Mesendoderm (in vitro differentiated cells): Measurements from ENCODE around the gene S100A10.

Experiments
- DNase-seq: peaks from one replicate; pipeline ENCODE4 v3.0.0; 2013
- H2AK5ac ChIP-seq: 2 replicates; pipeline ENCODE4 v1.6.1; 2013; ENCODE audit warnings: low read length, inconsistent platforms
- H2BK120ac ChIP-seq: 2 replicates; pipeline ENCODE4 v1.6.1; 2013; ENCODE audit warnings: low read depth, mild to moderate bottlenecking, low read length, moderate library complexity, mixed read lengths
- H2BK15ac ChIP-seq: replicated peaks from 2 replicates; pipeline ENCODE4 v1.6.1; 2013; ENCODE audit warnings: low read depth, mild to moderate bottlenecking, moderate library complexity
- H2BK5ac ChIP-seq: 2 replicates; pipeline ENCODE4 v1.6.1; 2013; ENCODE audit warnings: low read length, inconsistent platforms
- H3K18ac ChIP-seq: 2 replicates; pipeline ENCODE4 v1.6.1; 2013; ENCODE audit warnings: mild to moderate bottlenecking, low read length, mixed read lengths
- H3K23ac ChIP-seq: one replicate; pipeline ENCODE4 v1.6.1; 2013; ENCODE audit warnings: low read length
- H3K27ac ChIP-seq: 2 replicates; pipeline ENCODE4 v1.5.1; 2013; ENCODE audit warnings: low read depth, mild to moderate bottlenecking, inconsistent platforms, low read length, moderate library complexity
- H3K27me3 ChIP-seq: 2 replicates; pipeline ENCODE4 v1.6.1; 2013; ENCODE audit warnings: low read length, control low read depth, mild to moderate bottlenecking, inconsistent platforms; ENCODE audit not compliant: insufficient read depth, poor library complexity
- H3K36me3 ChIP-seq: 2 replicates; pipeline ENCODE4 v1.6.1; 2013; ENCODE audit warnings: low read length, inconsistent platforms; ENCODE audit not compliant: control insufficient read depth, insufficient read depth
- H3K4ac ChIP-seq: one replicate; pipeline ENCODE4 v1.6.1; 2013; ENCODE audit warnings: low read depth, mild to moderate bottlenecking, low read length, moderate library complexity
- H3K4me1 ChIP-seq: 2 replicates; pipeline ENCODE4 v1.6.1; 2013; ENCODE audit warnings: low read depth, low read length, inconsistent platforms; ENCODE audit not compliant: control insufficient read depth
- H3K4me2 ChIP-seq: 2 replicates; pipeline ENCODE4 v1.6.1; 2013; ENCODE audit warnings: low read length
- H3K4me3 ChIP-seq: 2 replicates; pipeline ENCODE4 v1.5.1; 2013; ENCODE audit warnings: mild to moderate bottlenecking, low read length
- H3K56ac ChIP-seq: one replicate; pipeline ENCODE4 v1.6.1; 2013; ENCODE audit warnings: low read length
- H3K79me1 ChIP-seq: 2 replicates; pipeline ENCODE4 v1.6.1; 2013; ENCODE audit warnings: low read length, inconsistent platforms
- H3K79me2 ChIP-seq: 2 replicates; pipeline ENCODE4 v1.6.1; 2013; ENCODE audit warnings: mild to moderate bottlenecking, low read length; ENCODE audit not compliant: control insufficient read depth, insufficient read depth
- H3K9ac ChIP-seq: 2 replicates; pipeline ENCODE4 v1.6.1; 2013; ENCODE audit warnings: low read length, inconsistent platforms
- H4K5ac ChIP-seq: one replicate; pipeline ENCODE4 v1.6.1; 2013; ENCODE audit warnings: low read length
- H4K8ac ChIP-seq: one replicate; pipeline ENCODE4 v1.6.1; 2013; ENCODE audit warnings: low read depth, mild to moderate bottlenecking, control low read depth, low read length, moderate library complexity
- WGBS: extraction: QIAGEN DNeasy Blood & Tissue Kit; methylation state at CpG from one replicate; pipeline ENCODE4 v1.1.7; 2013; ENCODE audit warnings: low lambda C conversion rate, missing lambda C conversion rate; ENCODE audit not compliant: insufficient coverage; ENCODE audit errors: extremely low coverage; 5-methylcytosine and 5-hydroxymethylcytosine counted together

The S100A10 gene

DNA sequence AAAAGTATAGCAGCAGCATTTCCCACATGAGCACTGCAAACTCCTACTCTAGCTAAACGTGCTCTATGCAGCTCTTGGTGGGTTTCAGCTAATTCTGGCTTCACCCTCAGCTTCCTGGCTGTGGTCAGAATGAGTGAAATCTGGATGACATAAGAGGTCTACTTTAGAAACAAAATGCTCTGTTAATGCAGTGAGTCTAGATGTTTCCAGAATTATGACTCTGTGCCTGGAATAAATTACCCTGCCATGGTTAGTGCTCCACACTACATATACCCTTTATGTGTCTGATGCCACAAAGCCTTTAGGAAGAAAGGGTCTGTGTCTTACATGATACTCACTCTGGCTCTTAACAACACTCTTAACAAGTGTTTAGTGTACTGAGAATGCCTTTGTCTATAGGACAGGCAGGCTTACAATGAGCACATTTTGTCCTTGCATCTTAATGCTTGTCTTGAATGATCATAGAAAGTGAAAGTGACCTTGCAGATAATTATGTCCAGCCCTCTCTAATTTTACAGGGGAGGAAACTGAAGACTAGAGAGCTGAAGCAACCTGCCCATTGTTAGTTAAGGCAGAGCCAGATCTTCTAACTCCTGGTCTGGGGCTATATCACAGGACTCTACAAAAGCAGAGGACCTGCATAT, 9.2 kb downstream of the S100A10 start:
- Histone ChIP-seq H3K27ac (no peak overlapping the region), H2BK120ac (no peak overlapping the region), H3K23ac (no peak overlapping the region), H2BK5ac (no peak overlapping the region), H3K4me1 (peaks cover 16% of the 10 kb centered on the region), H3K56ac (no peak overlapping the region), H4K5ac (no peak overlapping the region), H3K4ac (no peak overlapping the region), H3K79me1 (no peaks in the 10 kb centered on the region), H3K18ac (no peak overlapping the region), H3K27me3 (no peaks in the 10 kb centered on the region), H3K79me2 (peaks cover 3% of the 10 kb centered on the region), H3K4me3 (no peak overlapping the region), H3K36me3 (peaks cover 5% of the 10 kb centered on the region), H2AK5ac (no peak overlapping the region), H3K4me2 (no peak overlapping the region), H2BK15ac (no peak overlapping the region), H4K8ac (no peak overlapping the region), H3K9ac (no peak overlapping the region)
- DNase-seq, result no peak
- WGBS, result no CpG with 5 or more reads among the region's 1 CpG

DNA sequence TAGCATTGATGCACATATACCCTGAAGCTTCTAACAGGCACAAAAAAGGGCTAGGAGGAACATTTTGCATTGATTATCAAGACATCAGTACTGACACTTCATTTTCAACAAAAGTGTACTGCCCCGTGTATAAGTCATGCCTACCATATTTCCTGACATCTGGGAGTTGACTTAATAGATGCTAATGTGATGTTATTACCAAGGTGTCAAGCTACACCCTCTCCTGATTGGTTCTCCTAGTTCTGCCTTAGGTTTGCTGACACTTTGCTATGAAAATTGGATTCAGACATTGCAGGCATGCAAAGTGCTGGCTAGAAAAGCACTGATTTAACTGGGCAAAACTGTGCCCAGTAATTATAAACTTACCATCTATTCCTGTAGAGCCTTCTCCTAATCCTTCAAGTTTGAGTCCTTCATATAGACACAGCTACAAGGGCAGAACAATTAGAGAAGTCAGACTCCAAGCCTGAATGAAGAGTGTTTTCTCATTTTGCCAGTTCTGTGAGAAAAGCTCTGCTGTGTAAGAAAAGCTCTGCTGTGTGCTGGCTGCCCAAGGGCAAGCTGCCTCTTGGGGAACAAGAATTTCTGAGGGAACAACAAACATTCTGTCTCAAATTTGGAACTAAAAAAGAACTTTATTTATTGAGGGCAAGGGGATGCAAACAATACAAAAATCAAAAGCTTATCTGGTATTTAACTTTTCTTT, 11.2 kb downstream of the S100A10 start:
- Histone ChIP-seq H4K8ac (no peak overlapping the region), H3K9ac (no peak overlapping the region), H3K27ac (no peak overlapping the region), H3K23ac (no peak overlapping the region), H2AK5ac (no peak overlapping the region), H3K79me2 (no peaks in the 10 kb centered on the region), H3K79me1 (no peaks in the 10 kb centered on the region), H2BK5ac (no peak overlapping the region), H3K4me3 (no peak overlapping the region), H3K18ac (no peak overlapping the region), H3K4ac (no peak overlapping the region), H3K56ac (no peak overlapping the region), H3K4me2 (no peak overlapping the region), H4K5ac (no peak overlapping the region), H3K4me1 (peaks cover 9% of the 10 kb centered on the region), H2BK15ac (no peak overlapping the region), H3K27me3 (no peaks in the 10 kb centered on the region), H3K36me3 (peaks cover 5% of the 10 kb centered on the region), H2BK120ac (no peak overlapping the region)
- WGBS, result no CpG with 5 or more reads among the region's 1 CpG
- no peak for DNase-seq

DNA sequence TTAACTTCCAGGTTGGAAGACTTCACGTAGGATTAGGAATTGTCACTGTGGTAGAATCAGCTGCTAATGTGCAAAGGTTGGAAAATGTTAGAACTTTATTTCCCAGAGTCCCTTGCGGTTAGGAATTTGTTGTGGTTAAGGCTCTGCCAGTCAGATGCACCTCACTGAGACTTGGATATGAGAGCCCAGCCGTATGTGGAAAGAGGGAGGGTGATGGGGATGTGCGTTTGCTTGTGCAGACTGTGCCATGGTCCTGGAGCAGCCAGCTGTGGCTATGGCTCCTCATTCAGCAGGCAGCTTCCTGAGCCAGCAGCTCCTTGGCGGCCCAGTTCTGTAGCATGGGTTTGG, 12.5 kb downstream of the S100A10 start:
- Histone ChIP-seq H3K4me2 (no peak overlapping the region), H3K4me1 (peaks cover 9% of the 10 kb centered on the region), H2AK5ac (no peak overlapping the region), H2BK120ac (no peak overlapping the region), H3K79me1 (no peaks in the 10 kb centered on the region), H4K5ac (no peak overlapping the region), H3K27ac (no peak overlapping the region), H2BK15ac (no peak overlapping the region), H3K9ac (no peak overlapping the region), H3K4me3 (no peak overlapping the region), H3K4ac (no peak overlapping the region), H3K79me2 (no peaks in the 10 kb centered on the region), H3K56ac (no peak overlapping the region), H3K23ac (no peak overlapping the region), H4K8ac (no peak overlapping the region), H3K36me3 (peaks cover 5% of the 10 kb centered on the region), H2BK5ac (no peak overlapping the region), H3K18ac (no peak overlapping the region), H3K27me3 (no peaks in the 10 kb centered on the region)
- WGBS, result no CpG with 5 or more reads among the region's 5 CpGs
- no peak for DNase-seq

- peaks cover 3% of the 10 kb centered on the region for H3K36me3 ChIP-seq
- H3K27ac ChIP-seq, result no peak overlapping the region
- no CpG with 5 or more reads among the region's 5 CpGs for WGBS
Observed at GRCh38 chr1:151980287-151981177, 13.1 kb downstream of the S100A10 start.

GRCh38 chr1:151978922-151979321, 14.7 kb downstream of the S100A10 start:
- no peak overlapping the region for H2BK15ac ChIP-seq
- no peak overlapping the region for H2AK5ac ChIP-seq
- no peak overlapping the region for H4K8ac ChIP-seq
- no peak overlapping the region for H3K23ac ChIP-seq
- H3K79me2 ChIP-seq, result no peaks in the 10 kb centered on the region
- DNase-seq, result no peak
- H4K5ac ChIP-seq, result no peak overlapping the region
- no peak overlapping the region for H3K9ac ChIP-seq
- no peak overlapping the region for H3K4me3 ChIP-seq
- no peaks in the 10 kb centered on the region for H3K36me3 ChIP-seq
- no peak overlapping the region for H3K18ac ChIP-seq
- no peak overlapping the region for H2BK120ac ChIP-seq
- no peak overlapping the region for H3K56ac ChIP-seq
- WGBS, result no CpG with 5 or more reads among the region's 5 CpGs
- no peaks in the 10 kb centered on the region for H3K27me3 ChIP-seq
- H3K4me2 ChIP-seq, result no peak overlapping the region
- H3K79me1 ChIP-seq, result no peaks in the 10 kb centered on the region
- H2BK5ac ChIP-seq, result no peak overlapping the region
- H3K27ac ChIP-seq, result no peak overlapping the region
- peaks cover 9% of the 10 kb centered on the region for H3K4me1 ChIP-seq
- H3K4ac ChIP-seq, result no peak overlapping the region

More at GRCh38 chr1:151980287-151981177, 13.1 kb downstream of the S100A10 start:
- no peak for DNase-seq
- Histone ChIP-seq H3K79me2 (no peaks in the 10 kb centered on the region), H2BK5ac (no peak overlapping the region), H3K79me1 (no peaks in the 10 kb centered on the region), H3K4me1 (peaks cover 9% of the 10 kb centered on the region), H3K9ac (no peak overlapping the region), H2BK15ac (no peak overlapping the region), H3K56ac (no peak overlapping the region), H3K23ac (no peak overlapping the region), H3K27me3 (no peaks in the 10 kb centered on the region), H3K4ac (no peak overlapping the region), H4K8ac (no peak overlapping the region), H2BK120ac (no peak overlapping the region), H3K4me3 (no peak overlapping the region), H4K5ac (no peak overlapping the region), H3K18ac (peak overlapping the region; percentile 32), H3K4me2 (no peak overlapping the region), H2AK5ac (no peak overlapping the region)
